K562 (cell line): Measurements from ENCODE around the gene PBOV1.

Experiments
- CEBPB ChIP-seq: fragments of 450-650 bp; IDR thresholded peaks from 2 replicates; pipeline ENCODE4 v1.6.1; 2016; ENCODE audit warnings: missing genetic modification characterization, missing compliant biosample characterization
- EGR1 ChIP-seq: fragments of 450-650 bp; conservative IDR thresholded peaks from 2 replicates; pipeline ENCODE4 v1.6.1; 2017; ENCODE audit warnings: mild to moderate bottlenecking
- HDAC3 ChIP-seq: fragments of 450-650 bp; IDR thresholded peaks from 2 replicates; pipeline ENCODE4 v1.6.1; 2018; ENCODE audit warnings: borderline replicate concordance, mild to moderate bottlenecking, moderate library complexity; ENCODE audit not compliant: partially characterized antibody
- POLR2AphosphoS5 ChIP-seq: IDR thresholded peaks from 2 replicates; pipeline ENCODE4 v1.6.1; 2011; ENCODE audit warnings: mild to moderate bottlenecking, low read depth, low read length, moderate library complexity; ENCODE audit not compliant: control insufficient read depth, insufficient read depth
- SMAD1 ChIP-seq: fragments of 150-350 bp; IDR thresholded peaks from 2 replicates; pipeline ENCODE4 v1.6.1; 2014; ENCODE audit warnings: low read length, low read depth; ENCODE audit not compliant: partially characterized antibody
- SP2 ChIP-seq: IDR thresholded peaks from 2 replicates; pipeline ENCODE4 v1.6.1; 2011; ENCODE audit warnings: mild to moderate bottlenecking, low read depth, low read length, moderate library complexity; ENCODE audit not compliant: poor library complexity, severe bottlenecking; ENCODE audit errors: extremely low read depth
- TF ChIP-seq, protein P1 (sequence below): sonication (generic); formaldehyde crosslinking; IDR thresholded peaks from 2 replicates; pipeline ENCODE4 v1.8.0; 2022; ENCODE audit warnings: mild to moderate bottlenecking, low read depth, missing genetic modification reagents
- TF ChIP-seq, protein P2 (sequence below), 3 experiments: IDR thresholded peaks in 2 of 3; conservative IDR thresholded peaks in 1 of 3; 2 replicates each; pipeline ENCODE4 v1.5.1; 2011 to 2012; ENCODE audit warnings: low read length in 3 of 3, mild to moderate bottlenecking in 3 of 3, control low read depth in 2 of 3, improper control_type of control experiment in 1 of 3, inconsistent platforms in 1 of 3, low read depth in 1 of 3, mixed read lengths in 1 of 3, moderate library complexity in 1 of 3; ENCODE audit not compliant: insufficient read depth in 2 of 3

DNA sequence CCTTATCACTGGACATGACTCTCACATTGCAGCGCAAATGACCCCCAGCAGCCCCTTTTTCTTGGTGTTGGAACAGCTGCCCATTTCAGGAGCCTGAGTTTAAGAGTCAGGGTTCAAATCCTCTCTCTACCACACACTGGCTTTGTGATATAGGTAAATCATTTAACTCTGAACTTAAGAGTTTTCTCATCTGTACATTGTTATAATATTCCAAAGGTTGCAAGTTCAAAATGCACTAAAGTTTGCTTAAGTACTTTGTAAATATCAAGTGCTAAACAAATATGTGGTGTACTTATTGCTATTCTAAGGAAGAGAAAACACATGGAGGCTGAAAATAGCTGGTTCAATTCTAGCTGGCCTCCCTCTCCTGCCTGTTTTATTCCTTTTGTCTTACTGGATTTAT, 39.3 kb upstream of the PBOV1 start:
- TF ChIP-seq, protein P1, sequence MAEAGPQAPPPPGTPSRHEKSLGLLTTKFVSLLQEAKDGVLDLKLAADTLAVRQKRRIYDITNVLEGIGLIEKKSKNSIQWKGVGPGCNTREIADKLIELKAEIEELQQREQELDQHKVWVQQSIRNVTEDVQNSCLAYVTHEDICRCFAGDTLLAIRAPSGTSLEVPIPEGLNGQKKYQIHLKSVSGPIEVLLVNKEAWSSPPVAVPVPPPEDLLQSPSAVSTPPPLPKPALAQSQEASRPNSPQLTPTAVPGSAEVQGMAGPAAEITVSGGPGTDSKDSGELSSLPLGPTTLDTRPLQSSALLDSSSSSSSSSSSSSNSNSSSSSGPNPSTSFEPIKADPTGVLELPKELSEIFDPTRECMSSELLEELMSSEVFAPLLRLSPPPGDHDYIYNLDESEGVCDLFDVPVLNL (CRISPR knock-in tag) = no peak
- no peak for TF ChIP-seq EGR1
- TF ChIP-seq, protein P2, sequence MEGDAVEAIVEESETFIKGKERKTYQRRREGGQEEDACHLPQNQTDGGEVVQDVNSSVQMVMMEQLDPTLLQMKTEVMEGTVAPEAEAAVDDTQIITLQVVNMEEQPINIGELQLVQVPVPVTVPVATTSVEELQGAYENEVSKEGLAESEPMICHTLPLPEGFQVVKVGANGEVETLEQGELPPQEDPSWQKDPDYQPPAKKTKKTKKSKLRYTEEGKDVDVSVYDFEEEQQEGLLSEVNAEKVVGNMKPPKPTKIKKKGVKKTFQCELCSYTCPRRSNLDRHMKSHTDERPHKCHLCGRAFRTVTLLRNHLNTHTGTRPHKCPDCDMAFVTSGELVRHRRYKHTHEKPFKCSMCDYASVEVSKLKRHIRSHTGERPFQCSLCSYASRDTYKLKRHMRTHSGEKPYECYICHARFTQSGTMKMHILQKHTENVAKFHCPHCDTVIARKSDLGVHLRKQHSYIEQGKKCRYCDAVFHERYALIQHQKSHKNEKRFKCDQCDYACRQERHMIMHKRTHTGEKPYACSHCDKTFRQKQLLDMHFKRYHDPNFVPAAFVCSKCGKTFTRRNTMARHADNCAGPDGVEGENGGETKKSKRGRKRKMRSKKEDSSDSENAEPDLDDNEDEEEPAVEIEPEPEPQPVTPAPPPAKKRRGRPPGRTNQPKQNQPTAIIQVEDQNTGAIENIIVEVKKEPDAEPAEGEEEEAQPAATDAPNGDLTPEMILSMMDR (IDR thresholded peaks at IDR 0.05 in 2 of 3, conservative IDR thresholded peaks at IDR 0.05 in 1 of 3; ENCODE audit: insufficient read depth in 2 of 3, low read depth in 1 of 3, low read length in 3 of 3) = no peak
- TF ChIP-seq SP2 = no peak
- TF ChIP-seq POLR2AphosphoS5 = no peak
- TF ChIP-seq HDAC3 = no peak
- no peak for TF ChIP-seq SMAD1
- TF ChIP-seq CEBPB (tag) = no peak
